HG02623 (cell line): ENCODE data around the gene PABPN1L.
A peak's percentile ranks its signal among the peaks of the same experiment; 100 is the strongest.

Experiments
- ATAC-seq: cut with Tn5 transposase; IDR thresholded peaks from one replicate; pipeline ENCODE4 v1.9.1; 2021; ENCODE audit warnings: moderate library complexity; ENCODE audit not compliant: unreplicated experiment

The PABPN1L gene

DNA sequence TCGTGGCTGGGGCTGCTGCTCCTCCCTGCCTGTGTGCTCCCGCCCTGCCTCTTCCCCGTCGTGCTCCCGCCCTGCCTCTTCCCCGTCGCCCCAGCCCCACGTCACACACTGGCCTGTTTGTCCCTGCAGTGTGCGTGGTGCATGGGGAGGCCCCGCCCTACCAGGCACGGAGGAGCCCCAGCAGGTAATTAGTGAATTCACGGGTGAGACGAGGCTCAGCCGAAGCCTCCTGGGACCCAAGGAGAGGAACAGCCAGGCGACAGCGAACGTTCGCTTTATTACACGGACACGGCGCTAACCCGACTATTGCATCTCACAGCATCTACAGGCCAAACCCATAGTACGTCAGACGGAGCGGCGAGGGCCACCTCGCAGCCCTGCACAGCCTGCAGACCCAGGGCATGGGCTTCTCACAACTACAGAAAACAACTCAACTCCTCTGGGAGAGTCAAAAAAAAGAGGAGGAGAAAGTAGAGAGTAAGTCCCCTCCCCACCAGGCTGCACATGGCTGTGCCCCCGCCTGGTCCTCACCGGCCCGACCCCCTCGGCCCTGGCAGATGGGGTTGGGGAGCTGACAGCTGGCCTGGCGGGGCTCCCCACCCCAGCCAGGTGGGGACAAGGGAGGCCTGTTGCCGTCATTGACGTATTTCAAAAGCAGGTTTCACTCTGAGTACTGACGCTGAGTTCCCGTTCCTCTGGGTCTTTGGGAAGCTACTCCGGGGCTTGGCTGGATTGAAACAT, 4.3 kb upstream of the PABPN1L start:
- no peak for ATAC-seq

DNA sequence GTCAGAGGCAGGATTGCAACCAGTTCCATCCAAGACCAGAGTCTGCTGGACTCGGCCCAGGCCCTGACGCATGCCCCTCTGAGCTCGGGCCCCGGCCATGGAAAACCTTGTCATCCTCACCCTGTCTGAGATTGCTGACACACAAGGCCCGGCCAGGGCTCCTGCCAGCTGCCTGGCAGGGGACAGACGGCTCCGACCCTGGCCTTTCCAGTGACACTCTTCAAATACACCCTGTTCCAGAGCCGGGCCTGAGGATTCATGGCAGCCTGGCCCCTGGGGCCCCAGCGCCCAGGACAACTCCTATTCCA, 3.2 kb upstream of the PABPN1L start:
- ATAC-seq: no peak

DNA sequence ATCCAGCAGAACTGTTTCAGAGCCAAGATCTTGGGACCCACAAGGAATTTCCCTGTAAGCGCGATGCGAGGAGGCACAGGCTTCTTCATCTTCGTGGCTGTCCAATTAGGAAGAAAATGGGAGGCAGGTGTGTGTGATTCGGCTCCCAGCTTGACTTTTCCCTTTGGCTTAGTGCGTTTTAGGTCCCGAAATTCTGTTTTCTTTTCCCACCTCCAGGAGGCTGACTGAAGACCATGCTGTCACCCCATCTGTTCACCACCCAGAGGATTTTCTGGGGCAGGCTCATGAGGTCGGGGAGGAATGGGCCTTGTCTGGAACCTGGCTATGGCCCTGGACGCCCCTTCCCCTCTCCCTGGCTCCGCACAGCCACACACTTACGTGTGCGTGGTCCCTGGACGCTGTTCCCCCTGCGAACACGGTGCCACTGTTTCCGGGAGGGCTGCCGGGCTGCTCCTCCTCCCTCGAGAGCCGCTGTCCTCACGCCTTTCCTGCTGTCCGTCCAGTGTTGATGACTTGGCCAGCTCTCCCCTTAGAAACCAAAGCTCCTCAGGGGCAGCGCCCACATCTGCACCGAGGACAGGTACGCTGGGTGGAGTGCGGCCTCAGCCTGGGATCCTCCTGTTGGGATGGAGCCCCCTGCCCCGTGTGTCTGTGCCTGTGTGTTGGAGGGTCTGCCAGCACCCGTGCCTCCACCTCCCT, 2.7 kb upstream of the PABPN1L start:
- no peak for ATAC-seq

DNA sequence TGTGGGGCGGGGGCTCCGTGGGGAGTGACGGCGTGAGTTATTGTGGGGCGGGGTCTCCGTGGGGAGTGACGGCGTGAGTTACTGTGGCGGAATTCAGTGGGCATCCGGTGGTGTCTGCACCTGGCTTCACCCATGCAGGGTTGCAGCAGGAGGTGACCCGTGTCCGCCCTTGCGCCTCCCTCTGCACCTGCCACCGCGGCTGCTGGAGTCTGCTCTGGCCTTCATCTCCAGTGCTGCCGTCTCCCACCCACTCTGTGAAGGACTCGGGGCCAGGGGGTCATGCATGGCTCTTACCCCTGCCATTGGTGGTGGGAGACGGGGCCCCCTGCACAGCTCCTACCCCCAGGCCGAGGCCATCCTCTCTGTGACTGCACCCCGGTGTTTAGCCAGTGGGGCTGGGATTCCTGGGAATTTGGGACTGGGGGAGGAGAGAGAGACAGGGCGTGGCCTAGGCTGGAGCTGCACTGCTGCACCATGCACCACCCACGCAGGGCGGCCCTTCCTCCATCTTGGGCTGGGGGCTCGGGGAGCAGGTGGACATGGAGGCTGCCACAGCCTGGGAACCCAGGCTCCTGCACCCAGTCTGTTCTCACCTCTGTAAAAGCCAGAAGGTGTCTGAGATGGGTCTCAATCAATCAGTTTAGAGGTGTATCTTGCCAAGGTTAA, 1.3 kb upstream of the PABPN1L start:
- no peak for ATAC-seq

DNA sequence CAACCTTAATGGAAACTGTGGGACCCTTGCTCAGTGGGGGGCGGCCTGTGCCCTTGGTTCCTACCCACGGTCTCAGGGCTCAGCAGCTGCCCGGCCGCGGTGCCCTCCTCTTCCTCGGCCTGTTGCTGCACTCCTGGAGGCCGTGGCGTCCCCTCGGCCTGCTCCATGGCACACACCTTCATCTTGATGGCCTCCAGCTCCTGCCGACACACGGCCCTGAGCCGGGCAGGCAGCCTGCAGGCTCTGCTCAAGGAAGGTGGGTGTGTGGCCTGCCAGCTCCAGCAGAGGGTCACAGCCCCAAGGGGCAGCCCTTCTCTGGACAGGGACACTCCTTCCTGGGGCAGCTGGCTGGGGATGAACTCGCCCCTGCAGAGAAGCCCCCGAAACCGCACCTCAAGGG, 718 bp downstream of the PABPN1L start:
- no peak for ATAC-seq

DNA sequence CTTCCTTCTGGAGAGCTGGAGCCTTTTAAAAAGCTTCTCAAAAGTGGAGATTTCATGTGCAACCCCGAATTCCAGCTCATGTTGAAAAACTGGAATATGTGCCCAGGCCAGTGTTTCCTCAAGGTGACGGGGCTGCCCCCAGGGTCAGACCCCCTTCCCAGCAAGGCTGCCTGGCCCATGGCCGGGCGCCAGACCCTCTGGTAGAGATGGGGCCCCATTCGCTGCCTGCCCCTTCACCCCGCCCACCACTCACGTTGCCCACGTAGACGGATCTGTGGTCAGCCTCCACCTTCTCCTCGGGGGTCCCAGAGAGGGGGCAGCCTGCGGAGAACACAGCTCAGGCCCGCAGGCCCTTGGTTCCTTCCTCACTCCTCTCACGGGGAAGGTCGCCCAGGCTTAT, 1.1 kb downstream of the PABPN1L start:
- ATAC-seq: no peak

DNA sequence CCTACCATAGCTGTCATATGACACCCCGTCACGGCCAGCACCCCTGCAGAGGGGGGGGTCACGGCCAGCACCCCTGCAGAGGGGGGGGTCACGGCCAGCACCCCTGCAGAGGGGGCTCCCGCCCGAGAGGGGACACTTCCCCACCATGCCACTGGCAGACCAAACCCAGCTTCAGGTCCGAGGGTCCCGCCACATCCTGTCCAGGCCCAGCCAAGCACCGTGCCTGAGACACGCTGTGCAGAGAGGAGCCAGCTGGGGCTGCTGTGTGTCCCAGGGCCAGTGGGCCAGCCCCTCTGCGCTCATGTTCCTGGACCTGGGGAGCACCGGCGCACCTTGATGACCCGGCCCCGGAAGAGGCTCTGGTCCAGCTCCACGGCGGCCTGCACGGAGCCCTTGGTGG, 1.9 kb downstream of the PABPN1L start:
- ATAC-seq: no peak

DNA sequence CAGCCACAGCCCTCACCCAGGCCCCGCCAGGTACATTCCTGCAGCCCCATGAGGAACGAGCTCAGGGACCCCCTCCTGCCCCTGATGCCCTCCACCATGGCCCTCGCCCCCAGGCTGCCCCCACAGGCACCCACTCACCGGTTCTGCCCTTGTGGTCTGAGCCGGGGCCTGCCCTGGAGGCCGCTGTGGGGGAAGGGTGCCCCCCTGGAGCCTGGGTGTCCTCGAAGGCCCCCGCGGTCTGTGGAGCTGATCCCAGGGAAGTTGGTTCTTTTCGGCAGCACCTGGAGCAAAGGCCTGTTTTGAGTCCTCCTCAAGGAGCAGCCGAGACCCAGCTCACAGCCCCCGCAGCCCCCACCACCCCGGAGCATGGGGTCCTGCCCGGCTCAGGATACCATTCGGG, 2.4 kb downstream of the PABPN1L start:
- ATAC-seq: no peak

DNA sequence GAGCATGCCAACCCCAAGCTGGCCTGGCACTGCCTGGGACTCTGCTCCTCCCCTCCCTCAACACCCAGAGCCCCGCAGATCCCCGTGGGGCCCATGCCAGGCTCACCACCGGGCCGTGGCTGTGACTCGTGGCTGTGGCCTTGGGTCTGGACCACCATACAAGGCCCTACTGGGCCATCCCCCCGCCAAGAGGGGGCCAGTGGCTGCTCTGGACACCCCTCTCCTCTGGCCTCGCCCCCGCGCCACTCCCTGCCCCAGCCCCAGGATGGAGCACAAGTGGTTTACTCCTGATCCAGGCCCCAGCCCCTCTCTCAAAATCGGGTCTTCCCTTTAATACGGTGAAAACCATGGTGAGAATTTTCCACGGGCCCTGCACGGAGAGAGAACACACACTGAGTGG, 3.0 kb downstream of the PABPN1L start:
- no peak for ATAC-seq

DNA sequence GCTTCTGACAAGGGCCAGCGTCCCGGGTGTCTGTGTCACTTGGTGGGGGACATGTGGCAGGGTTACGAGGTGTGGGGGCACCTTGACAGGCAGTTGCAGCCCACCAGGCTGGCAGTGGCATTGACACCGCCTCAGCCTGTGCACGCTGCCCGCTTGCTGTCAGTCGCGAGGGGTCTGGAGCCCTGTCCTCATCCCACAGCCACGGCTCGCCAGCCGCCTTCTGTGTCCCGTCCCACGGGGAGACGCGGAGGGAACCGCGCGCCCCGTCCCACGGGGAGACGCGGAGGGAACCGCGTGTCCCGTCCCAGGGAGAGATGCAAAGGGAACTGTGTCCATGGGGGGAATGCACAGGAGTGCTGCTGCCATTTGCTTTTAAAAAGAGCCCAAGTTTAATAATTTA, 3.5 kb downstream of the PABPN1L start:
- no peak for ATAC-seq

DNA sequence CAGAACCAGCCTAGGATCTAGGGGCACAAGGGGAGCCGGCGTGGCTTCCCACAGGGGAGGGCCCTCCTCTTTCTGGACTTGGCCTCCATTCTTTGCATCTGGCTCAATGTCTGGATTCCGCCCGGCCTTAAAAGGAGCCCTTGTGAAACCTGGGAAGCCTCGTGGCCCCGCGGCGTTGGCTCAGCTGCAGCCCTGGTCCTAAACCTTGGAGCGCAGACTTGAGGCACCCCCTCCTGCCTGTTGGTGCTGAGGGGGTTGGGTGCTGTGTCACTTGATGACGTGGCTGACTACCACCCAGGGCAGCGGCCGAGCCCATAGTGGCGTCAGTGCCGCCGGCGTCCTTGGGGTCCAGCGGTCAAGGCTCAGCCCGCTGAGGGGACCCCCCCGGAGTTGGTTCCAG, 5.1 kb downstream of the PABPN1L start:
- ATAC-seq: no peak

DNA sequence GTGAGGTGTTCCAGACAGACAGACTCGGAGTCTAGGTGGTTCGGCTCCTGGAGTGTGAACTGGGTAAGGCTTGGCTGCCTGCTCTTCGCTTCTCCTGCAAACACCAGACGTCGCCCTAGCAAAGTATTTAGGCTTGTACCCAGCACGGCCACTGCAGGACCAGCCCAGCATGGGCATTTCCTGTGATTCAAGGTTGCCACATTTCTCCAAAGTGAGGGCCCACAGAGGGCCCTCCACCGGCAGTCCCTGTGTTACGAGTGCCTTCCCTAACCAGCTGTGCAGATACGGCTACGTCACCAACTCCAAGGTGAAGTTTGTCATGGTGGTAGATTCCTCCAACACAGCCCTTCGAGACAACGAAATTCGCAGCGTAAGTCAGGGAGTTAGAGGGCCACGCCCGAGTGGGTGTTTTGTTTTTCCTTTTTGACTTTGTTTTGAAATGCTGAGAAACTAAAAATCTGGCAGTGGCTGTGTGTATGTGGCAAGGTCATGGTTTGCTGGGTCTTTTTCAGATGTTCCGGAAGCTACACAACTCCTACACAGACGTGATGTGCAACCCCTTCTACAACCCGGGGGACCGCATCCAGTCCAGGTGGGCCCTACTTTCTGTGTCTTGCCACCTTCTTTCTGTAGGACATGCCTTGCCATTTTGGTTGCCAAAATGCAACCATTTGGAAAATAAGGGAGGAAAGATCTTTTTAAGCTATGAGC, 6.9 kb downstream of the PABPN1L start:
- ATAC-seq: no peak

DNA sequence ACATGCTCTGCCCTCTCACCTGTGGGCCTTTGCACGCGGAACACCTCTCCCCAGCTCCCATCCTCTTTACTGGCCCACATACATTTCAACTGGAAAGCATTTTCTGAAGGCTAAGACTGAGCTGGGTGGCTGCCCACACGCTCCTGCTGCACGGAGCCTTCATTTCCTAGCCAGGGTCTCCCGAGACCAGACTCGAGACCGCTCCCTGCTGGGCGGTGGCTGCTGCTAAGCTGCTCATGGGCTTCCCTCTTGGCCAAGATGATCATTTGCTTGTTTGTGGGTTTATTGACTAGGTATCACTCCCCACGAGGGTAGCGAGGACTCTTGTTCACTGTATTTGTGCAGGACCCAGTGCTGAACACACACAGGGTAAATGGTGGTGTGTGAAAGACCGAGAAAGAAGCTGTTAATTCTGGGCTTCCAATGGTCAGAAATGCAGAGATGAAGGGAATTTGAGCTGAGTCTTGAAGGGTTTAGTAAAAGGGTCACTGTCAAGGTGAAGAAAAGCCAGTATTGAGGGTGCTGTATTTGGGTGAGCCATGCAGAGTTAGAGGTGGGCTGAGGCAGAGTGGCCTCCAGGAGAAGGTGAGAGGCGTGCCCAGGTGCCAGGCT, 8.6 kb downstream of the PABPN1L start:
- no peak for ATAC-seq

DNA sequence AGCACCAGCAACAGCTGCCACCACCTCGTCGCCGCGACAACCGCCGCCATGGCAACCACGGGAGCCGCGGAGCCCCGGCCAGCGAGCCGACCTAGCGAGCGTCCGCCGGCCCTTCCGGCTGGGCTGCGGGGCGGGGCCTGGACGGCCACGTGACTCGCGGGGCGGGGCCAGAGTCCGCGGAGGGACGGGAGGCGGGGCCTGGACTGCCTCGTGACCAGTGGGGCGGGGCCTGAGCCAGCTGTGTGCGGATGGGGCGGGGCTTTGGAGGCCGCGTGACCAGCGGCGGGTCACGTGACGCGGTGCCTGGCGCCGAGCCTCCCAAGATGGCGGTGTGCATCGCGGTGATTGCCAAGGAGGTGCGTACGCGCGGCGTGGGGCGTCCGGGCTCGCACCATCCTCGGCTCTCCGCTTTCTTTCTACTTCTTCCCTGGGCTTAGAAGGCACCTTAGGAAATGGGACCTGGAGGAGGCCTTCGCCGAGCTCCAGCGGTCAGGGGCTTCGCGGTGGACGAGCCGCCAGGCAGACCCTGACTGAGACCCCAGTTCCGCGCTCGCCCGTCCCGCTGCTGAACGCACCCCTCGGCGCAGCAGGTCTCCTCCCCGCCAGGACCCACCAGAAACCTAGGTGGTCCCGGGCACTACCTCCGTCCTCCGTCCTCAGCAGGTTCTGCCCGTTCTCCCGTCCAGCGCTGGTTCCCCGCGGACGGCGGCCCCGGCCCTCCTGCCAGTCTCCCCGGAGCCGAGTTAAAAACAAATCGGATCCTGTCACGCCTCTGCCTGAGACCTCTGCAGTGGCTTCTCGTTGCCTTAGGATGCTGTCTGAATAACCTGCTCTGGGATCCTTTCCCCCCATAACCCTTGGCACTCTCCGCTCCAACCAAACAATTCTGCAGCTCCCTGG, 9.4 kb downstream of the PABPN1L start, which contains the start of the genes GALNS and TRAPPC2L:
GALNS (minus strand) TSS at position 120 of the 900 bp plus-strand sequence; CDS start at position 50, 70 bp downstream.
TRAPPC2L (plus strand) TSS at position 300 of the 900 bp plus-strand sequence; CDS start at position 324, 24 bp downstream.
- ATAC-seq: peak; percentile 76

DNA sequence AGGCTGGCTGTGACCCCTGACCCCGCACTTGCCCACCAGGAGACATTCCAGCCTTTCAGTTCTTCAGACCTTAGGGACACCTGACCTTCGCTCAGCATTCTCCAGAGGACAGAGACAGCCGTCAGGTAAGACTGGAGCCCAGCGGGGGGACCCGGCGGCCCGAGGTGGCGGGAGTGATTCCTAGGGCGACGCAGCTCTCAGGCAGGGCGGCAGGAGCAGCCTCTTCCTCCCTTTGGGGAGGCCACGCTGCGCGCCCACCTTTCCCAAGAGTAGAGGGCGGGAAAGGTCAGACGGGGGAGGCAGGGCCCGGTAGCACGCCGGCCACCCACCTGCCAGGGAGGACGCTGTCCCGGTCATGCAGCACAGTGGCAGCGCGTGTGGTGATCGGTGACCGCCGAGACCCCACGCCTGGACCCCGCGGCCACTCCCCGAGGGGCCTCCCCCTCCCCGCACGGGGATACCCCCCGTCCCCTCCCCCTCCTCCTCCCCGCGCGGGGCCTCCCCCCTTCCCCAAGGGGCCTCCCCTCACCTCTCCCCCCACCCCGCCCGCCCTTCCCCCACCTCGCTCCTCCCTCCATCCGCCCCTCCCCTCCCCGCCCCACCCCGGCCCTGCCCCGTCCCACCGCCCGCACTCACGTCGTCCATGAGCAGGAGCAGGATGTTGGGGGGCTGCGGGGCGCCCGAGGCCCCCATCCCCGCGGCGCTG, 10.2 kb downstream of the PABPN1L start:
- ATAC-seq: peak; percentile 22

DNA sequence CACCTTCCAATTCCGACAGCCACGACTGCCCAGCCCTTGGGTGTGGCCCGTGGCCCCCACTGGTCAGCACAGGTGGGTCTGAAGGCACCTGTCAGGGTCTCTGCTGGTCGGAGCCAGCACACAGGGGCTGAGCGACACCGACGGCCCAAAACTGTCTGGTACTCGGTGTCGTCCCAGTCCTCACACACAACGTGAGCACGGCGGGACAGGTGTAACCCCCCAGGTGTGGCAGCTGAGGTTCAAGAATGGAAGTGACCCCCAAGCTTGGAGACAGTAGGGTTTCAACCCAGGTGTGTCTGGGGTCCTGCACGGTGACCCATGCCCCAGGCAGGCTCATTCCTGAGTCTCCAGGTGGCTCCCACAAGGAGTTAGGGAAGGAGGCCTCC, 10.7 kb downstream of the PABPN1L start:
- no peak for ATAC-seq

DNA sequence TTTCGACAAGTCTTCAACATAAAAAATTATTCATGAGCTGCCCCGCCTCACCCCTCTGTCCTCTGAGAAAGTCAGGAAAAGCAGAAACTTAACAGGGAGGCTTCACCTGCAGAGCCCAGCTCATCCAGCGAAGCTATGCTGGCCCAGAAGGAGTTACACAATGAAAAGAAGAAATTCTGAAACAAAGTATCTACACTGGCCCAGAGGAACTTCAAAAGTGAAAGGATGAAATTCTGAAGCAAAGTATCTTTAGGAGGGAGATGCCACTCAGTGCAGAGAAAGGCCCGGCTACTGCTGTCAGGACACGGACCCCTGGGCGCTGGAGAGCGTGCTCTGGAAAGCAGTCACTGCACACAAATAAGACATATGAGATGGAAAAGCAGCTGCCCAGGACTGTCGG, 11.3 kb downstream of the PABPN1L start:
- ATAC-seq: no peak

DNA sequence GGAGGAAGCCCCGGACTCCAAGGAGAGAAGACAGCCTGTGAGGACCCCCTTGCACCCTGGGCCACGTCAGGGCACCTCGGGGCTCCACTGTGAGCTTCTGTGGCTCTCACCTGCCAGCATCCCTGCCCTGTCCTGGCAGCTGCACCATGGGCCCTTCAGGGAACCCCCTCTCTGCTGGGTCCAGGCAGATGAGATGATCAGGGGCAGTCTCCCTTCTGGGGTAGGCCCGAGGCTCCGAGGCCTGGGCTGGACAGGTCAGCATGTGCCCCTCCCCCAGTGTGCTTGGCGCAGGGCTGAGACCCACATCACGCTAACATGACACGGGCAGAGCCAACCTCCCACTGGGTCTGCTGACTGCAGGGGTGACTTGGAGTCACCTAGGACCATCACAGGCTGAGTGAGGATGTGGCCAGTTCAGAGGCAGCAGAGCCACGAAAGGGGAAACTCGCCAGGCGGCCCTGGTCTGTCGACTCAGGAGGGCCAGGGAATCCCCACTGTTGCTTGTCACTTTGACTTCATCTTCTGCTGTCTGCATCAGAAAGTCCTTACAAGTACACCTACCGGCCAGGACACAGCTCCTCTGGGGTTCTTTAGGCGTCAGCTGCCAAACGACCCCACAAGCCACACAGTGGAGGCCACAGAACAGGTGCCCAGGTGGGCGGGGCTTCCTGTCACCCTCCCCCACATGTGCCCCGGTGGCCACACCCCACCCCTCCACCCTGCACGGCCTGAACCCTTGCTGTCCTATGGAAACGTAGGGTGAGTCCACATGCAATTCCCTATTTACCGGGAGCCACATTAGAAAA, 12.0 kb downstream of the PABPN1L start:
- ATAC-seq: no peak
